ENCODE results near the gene LTBP1.

Gene LTBP1

DNA sequence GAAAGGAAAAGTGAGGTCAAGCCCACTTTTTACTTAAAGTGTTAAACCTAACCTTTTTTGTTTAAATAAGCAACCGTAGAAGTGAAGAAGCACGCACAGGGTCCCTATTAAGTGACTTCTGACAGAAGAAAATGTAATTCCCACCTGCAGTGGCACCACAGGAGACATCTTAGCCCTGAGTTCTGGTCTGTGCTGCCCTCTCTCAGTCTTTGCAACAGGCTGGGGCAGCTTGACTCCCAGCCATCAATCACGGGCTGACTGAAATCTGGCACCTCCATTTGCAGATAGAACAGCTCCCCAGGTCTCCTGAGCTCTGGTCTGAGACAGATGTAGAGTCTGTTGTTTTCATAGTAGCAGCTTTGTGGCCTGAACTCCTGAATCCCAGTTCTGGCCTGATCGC is 170.0 kb downstream of the LTBP1 start:
- DNase-seq (ENCODE audit: low read depth in 2 of 2) = no peak

DNA sequence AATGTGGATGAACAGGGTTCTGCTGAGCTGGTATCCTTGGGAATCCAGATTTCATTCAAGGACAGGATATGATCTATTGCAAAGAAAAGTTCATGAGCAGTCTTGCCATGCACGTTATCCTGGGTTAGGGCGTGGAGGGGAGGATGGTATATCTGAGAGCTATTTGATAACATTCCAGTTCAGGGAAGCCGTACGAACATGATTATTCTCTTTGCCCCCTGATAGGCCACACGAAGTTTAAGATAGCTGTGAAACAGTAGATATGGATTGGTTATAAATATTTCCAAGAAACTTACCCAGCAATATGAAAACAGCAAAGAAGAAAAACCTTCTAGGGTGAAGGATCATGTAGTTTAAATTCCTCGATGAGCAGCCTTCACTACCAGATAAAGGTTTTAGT is 171.9 kb downstream of the LTBP1 start:
- DNase-seq (ENCODE audit: low read depth in 2 of 2) = no peak

DNA sequence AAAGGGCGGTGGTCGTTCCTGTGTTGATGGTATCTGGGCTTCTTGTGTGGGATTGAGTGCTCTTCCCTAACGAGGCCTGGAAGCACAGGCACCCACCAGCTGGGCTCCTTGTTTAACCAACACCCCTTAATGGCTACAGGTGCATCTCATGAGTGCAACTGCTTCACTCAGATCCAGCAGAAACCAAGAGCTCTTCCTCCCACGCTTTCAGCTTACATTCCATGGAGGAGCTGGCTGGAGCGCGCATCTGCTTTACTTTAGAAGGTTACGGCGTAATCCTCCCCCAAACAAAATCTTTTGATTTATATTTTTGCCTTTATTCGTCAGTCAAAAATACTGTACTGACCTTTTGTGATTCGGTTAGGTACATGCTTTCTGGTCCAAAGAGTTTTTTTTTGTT is 174.7 kb downstream of the LTBP1 start:
- no peak for DNase-seq (ENCODE audit: low read depth in 2 of 2)

DNA sequence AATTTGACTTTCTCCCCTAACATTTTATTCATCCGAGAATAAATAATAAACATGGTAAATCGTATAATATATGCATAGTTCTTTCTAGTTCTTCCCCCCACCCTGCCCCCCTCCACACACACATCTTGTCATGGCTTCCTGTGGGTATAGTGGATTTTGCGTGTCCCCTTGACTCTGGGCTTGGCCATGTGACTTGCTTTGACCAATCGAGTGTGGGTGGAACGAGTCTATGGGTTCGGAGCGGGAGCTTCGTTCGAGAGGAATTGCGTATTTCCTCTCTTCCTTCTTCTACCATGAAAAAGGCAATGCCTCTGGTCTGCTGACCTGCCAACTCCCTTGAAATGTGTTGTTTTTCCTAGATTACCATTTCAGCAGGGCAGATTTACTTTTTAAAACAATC is 175.2 kb downstream of the LTBP1 start:
- DNase-seq (ENCODE audit: low read depth in 2 of 2) = no peak

DNA sequence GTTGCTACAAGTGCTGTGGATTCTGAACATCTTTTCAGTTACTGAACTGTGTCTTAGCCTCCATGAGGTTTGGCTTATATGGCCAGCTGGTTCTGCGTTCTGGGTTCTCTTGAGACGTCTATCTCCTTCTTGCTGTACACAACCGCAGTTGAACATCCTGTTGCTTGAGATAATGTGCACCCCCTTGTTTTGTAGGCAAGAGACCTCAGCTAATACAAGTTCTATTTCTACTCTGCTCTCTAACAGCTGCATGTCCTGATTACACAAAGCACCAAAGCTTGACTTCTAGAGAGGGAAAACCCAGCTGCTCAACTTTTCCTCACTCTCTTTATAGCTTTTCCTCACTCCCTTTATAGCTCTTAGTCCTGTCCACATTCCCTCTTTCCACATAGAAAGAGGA is 176.0 kb downstream of the LTBP1 start:
- no peak for DNase-seq (ENCODE audit: low read depth in 2 of 2)

DNA sequence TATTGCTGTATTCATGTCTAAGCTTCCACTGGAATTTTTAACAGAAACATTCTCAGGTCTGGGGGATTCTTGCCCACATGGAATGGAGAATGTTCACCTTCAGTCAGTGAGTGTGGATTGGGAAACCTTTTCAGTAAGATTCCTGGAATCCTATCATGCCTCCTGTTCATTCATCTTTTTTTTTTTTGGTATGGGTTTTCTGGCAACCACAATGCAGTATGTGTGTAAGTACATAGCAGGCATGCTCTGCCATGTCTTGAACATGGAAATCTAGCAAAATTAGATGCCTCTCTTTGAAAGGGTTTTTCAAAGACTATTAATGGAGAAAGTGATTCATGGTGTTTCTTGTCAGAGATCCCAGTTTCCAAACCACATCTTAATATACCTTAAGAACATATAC is 176.5 kb downstream of the LTBP1 start:
- no peak for DNase-seq (ENCODE audit: low read depth in 2 of 2)

DNA sequence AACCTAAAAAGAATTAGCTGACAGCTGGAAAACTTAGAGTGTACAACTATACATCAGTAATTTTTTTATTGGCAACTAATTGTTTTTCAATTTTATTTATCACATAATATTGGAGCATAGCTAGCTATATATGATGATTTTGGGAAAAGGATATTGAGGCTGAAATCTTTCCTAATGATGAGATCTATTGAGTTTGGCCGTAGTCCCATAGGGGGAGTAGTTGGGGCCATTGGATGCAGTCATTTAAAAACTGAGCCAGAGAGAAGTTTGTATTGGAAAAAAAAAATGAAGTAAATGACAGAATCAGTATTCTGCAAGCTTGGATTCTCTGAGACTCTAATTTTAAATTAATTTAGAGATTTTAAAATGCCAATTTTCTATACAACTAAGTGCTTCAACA is 179.8 kb downstream of the LTBP1 start:
- no peak for DNase-seq (ENCODE audit: low read depth in 2 of 2)

DNA sequence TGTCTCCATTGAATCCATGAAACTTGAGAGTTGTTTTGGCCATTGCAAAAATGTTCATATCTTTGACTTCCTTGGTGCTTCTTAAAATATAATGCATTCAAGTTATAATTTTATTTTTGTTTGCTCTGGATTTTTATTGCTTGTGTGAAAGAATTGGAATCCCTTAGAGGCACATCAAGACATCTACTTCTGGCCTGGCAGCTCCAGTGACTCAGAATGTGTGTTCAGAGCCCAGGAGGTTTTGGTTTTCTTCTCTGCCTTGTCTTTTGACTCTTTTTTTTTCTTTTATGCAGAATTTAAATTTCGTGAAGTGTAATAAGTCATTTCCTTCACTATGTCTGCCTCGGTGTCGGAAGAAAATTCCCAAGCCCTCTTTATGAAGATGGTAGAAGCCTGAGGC is 180.2 kb downstream of the LTBP1 start:
- no peak for DNase-seq (ENCODE audit: low read depth in 2 of 2)

DNA sequence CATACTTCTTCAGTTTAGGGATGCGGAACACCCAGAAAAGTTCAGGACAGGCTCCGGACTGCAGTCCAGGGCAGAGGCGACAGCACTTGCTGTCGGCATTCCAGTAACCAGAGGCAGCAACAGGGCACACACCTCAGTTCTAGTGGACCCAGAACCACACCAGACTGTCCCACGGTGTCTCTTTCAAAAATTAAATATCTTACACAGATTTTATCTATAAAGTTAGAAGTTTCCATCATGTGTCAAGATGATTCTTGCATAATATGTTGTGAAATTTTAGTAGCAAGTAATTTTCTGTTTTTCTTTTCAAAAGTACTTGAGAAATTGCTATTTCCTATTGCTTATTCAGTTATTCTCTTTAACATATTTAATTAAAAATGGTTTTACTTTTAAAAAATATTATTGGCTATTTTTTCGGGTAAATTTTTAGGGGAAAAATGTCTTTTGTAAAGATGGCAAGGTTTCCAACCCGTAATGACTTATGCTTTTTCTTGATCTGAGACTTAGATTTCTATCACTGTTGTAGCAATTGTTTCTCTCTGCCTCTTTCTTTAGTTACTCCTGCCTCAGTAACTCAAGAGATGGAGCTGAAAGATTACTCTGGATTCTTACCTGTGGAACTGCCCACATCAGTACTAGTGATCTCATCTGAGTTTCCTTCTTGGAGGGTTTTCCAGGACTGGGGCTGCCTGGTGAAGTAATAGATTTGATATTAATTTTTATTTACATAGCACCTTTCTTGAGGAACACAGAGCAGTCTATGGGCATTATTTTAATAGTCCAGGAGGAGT is 182.7 kb downstream of the LTBP1 start:
- DNase-seq (ENCODE audit: low read depth in 2 of 2) = no peak

DNA sequence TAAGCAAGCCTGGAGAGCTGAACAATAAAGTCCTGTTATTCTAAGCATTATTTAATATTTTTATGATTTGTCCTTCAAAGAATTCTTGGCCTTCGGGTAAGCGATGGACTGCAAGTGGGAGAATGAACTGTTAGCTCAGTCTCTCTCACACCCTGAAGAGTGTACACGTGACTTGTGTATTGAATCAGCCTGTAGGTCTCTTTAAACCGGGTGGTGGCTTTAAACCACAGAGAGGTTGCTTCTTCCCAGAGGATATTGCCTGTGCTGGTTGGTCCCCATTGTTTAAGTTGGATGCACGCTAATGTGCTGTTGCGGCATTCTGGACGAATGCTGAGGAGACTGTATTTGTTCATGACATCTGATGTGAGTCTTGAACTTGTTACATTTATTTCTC is 183.3 kb downstream of the LTBP1 start:
- no peak for DNase-seq (ENCODE audit: low read depth in 2 of 2)

DNA sequence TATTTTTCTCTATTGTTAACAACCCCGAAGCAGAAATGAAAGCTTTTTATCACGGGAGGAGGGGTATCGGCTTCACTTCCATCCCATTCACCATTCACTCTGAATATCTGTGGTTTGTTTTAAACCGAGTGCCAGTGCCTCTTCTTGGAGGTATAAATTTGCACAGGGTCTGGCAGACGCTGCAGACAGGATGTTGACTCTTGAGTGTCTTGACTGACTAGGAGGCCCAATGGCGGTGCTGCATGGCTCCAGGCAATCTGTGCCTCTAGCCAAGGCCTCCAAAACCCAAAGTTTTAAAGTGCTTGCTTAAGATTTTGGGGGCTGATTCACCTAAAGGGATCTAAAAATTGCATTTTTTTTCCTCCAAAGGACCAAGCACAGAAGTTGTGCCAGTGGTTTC is 183.8 kb downstream of the LTBP1 start:
- no peak for DNase-seq (ENCODE audit: low read depth in 2 of 2)

DNA sequence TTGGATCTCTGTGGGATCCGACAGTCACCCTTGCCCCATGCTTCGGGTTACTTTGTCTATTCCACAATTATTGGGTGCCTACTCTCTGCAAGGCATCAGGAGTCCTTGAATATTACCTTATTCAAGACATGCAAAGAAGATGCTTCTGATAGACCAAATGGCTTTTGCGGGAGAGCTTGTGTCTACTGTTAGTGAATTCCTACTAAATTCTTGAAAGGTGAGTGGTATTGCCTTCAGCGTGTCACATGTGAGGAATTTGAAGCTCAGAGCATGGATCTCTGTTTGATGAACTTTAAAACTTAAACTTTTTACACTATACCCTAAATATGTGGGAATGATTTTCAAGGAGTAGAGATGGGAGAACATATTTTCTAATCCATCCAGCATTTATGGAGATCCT is 184.4 kb downstream of the LTBP1 start:
- DNase-seq (ENCODE audit: low read depth in 2 of 2) = no peak

DNA sequence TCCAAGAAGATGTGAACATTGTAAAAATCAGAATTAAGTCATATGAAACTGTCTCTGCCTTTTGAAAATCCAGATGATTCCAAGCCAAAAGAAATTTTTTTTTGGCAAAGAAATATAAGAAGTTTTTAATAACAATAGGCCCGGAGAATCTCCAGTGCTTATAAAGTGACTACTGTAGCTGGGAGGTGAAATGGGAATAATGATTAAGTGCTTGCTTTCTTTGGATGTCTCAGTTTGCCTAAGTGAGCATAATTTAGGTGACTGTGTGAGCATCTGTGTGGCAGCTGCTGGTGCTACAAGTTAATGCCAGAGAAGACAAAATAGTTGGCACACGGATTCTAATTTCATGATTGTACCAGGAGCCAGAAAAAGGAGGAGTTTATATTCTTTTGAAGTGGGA is 185.0 kb downstream of the LTBP1 start:
- DNase-seq (ENCODE audit: low read depth in 2 of 2) = no peak

DNA sequence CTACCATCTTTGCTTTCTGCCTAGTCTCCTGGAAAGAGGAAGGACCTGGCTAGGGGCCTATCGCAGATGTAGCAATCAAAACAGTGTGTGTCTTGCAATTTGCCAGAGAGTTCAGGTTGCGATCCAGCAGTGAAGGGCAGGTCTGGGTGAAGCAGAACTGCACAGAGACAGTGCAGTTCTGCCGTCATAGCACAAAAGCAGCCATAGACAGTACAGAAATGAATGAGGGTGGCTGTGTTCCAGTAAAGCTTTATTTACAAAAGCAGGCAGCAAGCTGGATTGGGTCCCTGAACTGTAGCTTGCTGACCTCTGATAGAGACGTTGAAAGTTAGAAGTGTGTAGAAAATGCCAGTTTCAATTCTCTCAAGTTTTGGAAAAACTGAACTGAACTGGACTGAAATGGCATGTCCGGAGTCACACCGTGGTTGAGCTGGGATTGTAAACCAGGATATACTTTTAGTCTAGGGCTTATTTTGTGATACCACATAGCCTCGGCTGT is 186.8 kb downstream of the LTBP1 start:
- no peak for DNase-seq (ENCODE audit: low read depth in 2 of 2)

DNA sequence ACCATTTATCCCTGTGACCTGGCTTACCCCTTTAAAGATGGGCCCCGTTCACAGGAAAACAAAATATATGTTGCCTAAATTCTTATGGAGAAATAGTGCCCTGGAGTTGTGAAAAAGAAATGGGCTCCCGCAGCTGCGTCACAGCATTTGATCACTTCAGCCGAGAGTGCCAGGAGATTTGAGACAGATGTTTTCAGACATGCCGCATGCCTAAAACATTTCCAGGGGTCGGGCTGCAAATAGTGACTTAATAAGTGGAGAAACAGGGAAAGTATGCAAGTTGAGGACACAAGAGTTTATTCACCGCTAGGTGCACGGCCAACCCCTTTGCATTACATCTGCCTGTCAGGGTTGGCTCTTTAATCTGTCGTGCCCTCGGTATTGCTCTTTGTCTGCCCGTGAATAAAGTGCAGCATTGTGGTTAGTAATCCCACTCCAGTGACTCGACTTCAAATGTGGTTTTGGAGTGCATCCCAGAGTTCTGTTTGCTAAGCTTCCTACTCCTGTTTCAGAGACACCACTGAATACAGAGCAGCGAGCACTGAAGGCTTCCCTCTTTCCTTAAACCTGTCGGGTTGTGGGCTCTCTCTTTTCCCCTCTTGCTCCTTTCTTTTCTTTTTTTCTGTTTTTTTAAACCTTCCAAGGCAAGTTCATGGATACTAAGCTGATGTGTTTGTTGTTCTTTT is 187.5 kb downstream of the LTBP1 start:
- no peak for DNase-seq (ENCODE audit: low read depth in 2 of 2)

DNA sequence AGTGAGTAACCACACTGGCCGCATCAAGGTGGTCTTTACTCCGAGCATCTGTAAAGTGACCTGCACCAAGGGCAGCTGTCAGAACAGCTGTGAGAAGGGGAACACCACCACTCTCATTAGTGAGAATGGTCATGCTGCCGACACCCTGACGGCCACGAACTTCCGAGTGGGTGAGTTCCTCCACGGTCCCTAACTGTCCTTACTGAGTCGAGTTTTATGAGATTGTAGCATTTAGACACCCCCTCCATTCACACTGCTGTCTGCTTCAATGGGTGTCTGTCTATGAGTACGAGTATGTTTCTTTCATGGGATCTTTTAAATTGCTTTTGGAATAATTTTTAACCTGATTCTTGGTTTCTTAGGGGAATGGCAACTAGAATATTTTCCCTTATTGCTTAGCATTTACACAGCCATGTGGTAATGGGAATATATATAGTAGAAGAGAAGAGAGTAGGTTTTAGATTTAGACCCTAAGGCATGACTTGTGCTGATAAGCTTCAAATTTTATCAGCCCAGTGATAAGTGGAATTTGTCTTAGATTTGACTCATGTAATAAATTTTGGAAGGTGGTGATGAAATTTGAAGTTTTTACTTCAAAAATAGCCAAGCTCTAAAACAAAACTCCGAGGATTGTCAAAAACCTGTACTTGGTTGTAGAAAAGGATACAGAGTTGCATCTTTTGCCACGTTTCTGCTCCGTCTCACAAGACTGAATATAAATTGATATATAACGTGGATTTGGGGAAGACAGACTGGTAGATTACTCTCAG is 188.2 kb downstream of the LTBP1 start:
- no peak for DNase-seq (ENCODE audit: low read depth in 2 of 2)

DNA sequence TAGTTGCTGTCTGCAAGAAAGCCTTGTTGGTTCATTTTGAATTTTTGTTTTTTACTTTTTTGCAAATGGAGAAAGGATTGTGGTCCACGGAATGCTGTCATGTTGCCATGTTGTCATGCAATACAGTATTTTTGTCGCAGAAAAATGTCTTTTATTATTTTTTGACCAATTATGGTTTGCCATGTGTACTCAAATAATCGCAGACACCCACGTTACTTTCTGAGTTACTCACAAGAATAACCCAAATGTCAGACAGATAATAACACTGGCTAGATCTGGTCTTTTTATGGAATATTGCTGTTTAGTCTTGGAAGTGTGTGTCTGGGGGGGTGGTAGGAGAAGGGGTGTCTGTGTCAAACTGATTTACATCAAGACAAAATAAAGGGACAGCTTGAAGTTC is 188.9 kb downstream of the LTBP1 start:
- no peak for DNase-seq (ENCODE audit: low read depth in 2 of 2)

DNA sequence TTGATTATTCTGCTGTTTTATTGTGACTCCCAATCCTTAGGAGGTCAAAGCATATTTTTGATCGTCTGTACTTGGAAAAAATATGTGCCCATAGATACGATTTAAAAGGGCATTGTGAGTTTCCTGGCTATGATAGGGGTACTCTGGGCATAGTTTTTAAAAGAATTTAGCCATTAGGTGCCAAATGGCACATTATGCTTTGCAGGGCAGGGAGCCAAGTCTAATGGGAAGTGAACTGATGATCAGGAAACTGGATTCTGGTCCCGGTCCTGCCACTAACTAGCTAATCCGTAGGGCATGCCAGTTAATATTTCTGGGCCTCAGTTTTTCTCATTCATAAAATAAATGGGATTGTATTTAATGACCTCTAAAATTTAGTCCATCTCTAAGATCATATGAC is 189.3 kb downstream of the LTBP1 start:
- no peak for DNase-seq (ENCODE audit: low read depth in 2 of 2)

DNA sequence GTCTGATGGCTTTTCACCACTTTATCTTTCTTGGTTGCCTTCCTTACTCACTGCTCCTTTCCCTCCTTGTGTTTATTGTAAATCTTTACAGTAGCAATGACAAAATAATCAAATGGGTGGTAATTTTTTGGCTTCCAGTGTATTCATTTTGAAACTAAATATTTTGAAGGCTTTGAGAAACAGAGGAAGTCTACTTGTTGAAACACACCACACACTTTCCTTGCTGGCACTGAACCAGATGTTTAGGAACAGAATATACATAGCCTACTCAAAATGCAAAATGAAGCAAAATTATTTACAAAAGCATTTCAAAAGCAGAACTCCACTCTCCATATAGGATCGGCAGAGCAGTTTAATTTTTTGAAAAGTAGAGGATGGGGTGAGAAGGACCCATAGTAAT is 189.8 kb downstream of the LTBP1 start:
- no peak for DNase-seq (ENCODE audit: low read depth in 2 of 2)

DNA sequence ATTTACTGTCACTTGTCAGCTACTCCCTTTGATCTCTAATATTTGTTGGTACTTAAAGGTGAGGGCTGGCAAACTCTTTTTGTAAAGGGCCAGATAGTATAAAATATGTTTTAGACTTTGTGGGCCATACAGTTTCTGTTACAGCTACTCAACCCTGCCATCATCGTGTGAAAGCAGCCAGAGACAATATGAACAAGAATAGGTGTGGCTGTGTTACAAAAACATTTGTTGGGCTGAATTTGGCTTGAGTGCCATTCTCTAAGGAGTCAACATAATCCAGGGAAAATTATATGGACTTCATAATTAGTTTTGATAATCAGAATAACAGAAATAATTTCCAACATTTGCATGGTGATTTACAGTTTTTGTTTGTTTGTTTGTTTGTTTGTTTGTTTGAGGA is 190.6 kb downstream of the LTBP1 start:
- no peak for DNase-seq (ENCODE audit: low read depth in 2 of 2)

DNA sequence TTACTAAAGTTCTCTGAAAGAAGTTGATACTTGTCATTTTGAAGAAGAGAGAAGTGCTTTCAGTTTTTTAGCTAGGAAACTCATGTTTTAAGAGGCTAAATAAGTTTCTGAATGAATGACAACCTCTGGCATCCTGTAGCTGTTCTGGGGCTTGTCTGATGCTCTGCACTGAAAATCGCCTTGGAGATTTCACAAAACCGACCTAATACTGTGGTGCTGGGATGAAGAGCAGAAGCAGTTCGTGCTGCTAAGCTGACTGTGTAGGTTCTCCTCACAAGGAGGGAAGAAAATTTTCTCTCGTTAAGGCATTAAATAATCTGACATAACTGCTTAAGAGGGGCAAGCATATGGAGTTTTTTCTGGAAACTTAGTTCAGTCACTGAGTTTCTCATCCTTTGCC is 193.2 kb downstream of the LTBP1 start:
- DNase-seq (ENCODE audit: low read depth in 2 of 2) = no peak

DNA sequence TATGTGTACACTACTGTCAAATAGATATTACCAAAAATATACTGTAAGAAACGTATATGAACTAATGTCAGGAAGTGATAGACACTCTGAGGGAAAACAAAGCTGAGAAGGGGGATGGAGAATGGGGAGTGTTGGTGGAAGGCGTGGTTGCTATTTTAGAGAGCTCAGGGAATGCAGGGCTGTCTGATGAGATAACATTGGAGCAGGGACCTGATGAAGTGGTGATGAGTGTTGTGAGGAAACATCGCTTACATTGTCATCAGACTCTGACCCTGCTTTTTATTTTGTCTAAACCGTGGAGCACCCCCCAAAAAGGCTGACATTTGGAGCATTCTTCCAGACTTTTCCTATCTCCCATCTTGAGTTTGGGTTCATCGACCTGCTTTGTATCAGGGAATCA is 194.7 kb downstream of the LTBP1 start:
- DNase-seq (ENCODE audit: low read depth in 2 of 2) = no peak

DNA sequence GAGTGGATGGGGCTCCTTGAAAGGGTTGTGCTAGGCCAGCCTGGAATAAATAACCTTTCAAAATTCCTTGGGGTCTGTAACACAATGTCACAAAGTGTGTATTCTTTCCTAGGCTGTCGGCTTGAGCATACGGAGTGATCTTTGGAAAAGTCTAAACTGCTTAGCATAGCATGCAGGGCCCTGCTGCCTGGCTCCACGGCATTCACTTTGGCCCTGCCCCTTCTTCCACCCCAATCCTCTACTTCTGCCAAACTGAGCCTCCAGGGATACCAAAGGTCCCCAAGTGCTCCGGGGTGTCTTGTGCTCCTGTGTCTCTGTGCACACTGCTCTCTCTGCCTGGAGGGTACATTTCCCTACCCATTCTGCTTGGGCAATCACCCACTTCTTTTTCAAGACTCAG is 196.1 kb downstream of the LTBP1 start:
- DNase-seq (ENCODE audit: low read depth in 2 of 2) = no peak

Measured in stimulated activated CD4-positive, alpha-beta T cell treated with anti-CD3 and anti-CD28 coated beads, Interleukin-4, amount 100 ng/mL, for 48 hours (primary cell).